ENCODE results near the gene RNU7-1.

RNU7-1 gene

DNA sequence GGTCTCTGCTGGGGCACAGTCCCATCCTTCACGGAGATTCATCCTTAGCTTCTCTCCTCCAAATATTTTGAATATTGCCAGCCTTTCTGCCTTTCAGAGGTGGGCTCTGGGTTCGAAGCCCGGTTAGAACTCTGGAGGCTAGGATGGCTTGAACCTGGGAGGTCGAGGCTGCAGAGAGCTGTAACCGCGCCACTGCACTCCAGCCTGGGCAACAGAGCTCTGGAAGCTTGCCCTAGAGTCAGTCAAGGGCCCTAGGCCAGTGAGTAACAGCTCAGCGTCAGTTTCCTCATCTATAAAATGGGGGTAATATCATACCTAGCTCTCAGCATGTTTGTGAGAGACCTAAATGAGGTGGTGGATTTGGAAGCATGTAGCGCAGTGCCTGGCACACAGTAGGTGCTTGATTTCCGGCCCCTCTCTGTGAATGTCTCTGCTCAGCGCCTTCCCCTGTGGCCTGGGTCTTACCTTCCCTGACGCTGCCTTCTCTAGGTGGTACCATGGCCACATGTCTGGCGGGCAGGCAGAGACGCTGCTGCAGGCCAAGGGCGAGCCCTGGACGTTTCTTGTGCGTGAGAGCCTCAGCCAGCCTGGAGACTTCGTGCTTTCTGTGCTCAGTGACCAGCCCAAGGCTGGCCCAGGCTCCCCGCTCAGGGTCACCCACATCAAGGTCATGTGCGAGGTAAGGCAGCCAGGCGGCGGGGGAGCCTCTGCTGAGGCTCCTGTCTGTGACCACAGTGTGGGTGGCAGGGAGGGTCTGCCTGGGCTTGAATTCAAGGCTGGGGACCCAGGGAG lies 10.9 kb downstream of the RNU7-1 start:
- DNase-seq = no peak

DNA sequence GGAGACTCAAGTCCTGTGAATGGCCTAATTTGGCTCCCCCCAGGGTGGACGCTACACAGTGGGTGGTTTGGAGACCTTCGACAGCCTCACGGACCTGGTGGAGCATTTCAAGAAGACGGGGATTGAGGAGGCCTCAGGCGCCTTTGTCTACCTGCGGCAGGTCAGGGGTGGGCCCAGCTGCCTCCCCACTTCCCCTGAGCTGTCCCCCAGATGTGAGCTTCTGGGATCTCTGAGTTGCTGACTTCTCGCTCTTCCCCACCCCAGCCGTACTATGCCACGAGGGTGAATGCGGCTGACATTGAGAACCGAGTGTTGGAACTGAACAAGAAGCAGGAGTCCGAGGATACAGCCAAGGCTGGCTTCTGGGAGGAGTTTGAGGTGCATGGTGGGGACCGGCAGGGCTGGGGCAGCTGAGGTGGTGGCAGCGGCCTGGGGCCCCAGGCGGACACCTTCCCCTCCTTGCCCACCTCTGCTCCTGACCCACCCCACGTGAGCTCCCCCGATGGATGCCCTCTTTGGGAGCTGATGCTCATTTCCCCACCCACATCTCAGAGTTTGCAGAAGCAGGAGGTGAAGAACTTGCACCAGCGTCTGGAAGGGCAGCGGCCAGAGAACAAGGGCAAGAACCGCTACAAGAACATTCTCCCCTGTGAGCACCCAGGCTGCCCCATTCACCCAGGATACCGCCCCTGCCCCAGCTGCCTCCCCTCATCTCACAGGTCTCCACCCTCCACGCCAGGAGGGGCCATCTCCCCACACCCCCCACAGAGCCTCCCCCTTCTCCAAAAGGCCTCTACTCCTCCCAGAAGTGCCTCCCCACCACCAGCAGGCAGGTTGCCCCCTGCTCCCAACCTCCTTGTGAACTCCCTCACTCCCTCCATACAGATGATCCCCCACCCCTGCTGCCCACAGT lies 11.7 kb downstream of the RNU7-1 start:
- no peak for DNase-seq

DNA sequence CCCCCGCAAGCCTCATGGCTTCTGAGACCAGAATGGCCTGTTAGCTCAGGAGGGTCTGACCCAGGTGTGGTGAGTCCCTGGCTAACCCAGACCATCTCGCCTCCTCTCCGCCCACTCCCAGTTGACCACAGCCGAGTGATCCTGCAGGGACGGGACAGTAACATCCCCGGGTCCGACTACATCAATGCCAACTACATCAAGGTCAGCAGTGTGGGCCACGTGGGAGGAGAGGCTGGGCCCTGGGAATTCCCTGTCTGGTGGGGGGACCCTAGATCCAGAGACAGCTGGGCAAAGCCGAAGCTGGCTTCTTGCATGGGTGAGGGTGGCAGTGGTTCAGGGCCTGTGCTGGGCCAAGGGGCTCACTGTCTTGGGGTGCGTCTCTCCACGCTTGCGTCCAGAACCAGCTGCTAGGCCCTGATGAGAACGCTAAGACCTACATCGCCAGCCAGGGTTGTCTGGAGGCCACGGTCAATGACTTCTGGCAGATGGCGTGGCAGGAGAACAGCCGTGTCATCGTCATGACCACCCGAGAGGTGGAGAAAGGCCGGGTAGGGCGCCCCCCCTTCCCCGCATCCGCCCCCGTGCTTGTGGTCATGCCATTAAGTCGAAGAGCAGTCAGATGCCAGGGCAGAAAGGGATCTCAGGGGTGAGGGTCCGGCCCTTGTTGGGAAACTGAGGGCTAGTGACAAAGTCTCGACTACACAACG lies 12.6 kb downstream of the RNU7-1 start:
- DNase-seq = no peak

DNA sequence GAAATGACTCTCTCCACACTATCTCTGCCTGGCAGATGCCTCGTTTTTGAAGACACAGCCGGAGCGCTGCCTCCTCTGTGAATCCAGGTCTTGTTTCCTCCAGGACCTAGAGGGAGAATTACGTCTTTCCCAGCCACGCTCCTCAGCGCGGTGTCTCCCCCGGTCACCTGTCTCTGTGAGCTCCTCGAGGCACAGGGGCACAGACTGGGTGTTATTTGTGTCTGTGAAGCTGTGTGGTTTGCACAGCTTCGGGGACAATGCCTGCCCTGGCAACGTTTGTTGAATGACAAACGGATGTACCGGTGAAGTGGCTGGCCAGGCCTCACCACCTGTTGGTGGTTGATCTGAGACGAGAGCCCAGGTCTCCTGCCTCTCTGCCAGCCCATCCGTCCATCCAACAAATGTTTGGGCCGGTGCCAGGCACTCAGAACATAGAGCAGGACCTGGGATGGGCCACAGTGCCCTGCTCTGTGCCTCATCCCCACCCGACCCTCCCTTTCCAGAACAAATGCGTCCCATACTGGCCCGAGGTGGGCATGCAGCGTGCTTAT lies 13.6 kb downstream of the RNU7-1 start:
- no peak for DNase-seq

DNA sequence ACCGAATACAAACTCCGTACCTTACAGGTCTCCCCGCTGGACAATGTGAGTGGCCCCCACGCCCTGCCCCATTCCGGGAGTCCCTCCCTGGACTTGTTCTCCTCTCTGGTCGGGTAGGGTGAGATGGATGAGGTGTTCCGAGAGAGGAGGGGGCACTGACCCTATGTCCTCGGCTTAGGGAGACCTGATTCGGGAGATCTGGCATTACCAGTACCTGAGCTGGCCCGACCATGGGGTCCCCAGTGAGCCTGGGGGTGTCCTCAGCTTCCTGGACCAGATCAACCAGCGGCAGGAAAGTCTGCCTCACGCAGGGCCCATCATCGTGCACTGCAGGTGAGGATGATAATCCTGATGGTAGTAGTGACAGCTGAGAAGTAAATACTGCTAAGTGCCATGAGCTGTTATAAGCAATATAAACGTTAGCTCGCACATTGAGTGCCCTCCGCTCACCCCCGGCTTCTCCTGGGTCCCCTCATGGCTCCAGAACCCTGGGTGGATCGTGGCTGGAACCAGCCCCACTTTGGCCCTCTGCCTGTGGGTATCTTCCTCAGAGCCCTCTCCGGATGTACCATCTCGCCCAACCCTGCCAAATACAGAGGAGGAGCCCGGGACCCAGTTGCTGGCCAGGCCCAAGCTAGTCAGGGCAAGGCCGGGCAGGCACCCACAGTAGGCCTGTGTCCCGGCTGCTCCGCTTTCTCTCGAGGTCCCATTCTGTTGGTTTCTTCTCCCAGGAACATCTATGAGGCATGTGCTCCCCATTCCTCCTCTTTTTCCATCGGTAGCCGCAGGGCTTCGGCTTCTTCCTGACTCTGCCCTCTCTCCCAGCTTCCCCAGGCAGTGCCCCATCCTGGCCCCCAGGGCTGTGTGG lies 14.4 kb downstream of the RNU7-1 start:
- DNase-seq = peak; percentile 42

DNA sequence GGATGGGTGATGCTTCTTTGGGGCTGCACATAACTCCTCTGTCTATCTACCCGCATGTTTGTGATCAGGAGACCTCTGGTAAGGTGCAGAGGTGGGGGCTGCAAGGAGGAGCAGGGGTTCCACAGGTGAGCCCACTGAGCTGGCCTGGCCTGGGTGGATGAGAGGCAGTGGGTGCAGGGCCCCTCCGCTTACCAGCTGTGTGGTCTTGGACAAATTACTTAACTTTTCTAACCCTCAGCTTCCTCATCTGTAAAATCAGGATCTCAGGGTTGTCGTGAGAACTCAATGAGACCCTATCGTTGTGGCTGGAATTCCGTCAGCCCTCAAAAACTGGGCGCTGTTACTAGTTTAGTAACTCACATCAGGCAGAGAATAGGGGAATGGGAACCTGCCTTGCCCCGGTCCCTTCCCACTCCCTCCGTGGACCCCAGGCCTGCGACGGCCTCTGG lies 15.0 kb downstream of the RNU7-1 start:
- DNase-seq = peak; percentile 43

DNA sequence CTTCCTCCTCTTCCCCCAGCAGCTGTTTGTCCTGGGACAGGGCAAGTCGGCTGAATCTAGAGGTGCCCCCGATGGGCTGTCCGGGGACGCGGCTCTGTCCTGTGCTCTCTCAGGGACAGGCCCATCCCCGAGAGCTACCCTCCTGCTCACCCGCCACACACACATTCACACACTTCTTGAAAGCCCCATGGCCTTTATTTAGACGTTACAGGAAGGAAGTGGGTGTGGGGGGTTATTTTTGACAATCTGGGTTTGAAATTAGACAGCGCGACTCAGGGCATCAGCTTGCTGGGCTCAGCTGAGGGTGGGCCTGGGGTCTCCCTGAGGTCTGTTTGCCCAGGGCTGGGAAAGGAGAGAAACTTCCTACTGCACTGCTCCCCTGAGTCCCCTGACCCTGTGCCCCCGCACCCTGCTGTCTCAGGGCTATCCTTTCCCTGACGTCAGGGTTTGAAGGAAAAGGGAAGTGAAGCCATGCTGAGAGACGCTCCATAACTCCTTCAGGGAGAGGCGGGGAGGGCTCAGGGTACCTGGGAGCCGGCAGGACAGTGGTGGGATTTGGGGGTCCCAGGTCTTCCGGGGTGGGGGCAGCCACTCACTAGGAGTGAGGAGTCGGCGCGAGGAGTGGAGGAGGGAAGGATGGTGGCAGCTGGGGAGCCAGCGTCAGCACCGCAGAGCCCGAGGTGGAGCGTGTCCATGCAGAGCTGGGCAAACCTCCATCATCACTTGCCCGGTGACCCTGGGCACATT lies 15.6 kb downstream of the RNU7-1 start:
- DNase-seq = peak; percentile 75

DNA sequence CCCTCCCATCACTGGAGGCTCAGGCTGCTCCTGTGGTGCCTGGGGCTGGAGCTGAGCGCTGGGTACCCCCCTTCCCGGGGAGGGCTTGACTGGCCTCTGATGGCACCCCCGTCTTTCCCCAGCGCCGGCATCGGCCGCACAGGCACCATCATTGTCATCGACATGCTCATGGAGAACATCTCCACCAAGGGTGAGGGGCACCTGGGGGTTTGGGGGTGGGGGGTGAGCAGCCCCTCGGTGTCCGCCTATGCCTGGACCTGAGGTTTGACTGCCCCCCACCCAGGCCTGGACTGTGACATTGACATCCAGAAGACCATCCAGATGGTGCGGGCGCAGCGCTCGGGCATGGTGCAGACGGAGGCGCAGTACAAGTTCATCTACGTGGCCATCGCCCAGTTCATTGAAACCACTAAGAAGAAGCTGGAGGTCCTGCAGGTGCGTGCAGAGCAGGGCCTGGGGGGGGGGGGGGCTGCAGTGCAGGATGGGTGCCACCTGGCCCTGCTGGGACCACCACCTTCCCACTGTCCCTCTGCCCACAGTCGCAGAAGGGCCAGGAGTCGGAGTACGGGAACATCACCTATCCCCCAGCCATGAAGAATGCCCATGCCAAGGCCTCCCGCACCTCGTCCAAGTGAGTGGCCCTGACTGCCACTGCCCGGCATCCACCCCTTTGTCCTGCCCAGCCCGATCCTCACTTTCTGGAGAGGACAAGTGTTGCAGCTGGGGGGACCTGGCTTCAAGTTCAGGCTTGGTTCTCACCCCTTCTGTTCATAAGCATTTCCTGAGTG lies 16.4 kb downstream of the RNU7-1 start:
- DNase-seq = no peak

DNA sequence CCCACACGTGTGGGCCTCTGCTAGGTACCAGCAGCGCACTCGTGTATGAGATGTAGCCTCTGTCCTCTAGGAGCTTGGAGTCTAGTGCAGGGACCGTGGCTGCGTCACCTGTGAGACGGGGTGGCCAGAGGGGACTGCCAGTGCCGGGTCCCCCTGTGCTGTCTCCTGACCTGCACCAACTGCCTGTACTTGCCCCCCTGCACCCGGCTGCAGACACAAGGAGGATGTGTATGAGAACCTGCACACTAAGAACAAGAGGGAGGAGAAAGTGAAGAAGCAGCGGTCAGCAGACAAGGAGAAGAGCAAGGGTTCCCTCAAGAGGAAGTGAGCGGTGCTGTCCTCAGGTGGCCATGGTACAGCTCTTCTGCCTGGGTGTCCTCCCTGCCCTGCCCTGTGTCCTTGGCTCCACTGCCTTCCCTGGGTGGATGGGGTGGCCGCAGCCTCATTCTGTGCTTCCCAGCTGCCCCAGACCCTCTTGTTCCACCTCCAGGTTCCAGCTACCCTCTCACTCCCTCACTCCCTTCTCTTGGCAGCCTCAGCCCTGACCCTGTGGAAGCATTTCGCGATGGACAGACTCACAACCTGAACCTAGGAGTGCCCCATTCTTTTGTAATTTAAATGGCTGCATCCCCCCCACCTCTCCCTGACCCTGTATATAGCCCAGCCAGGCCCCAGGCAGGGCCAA lies 17.1 kb downstream of the RNU7-1 start:
- peak; percentile 42 for DNase-seq

DNA sequence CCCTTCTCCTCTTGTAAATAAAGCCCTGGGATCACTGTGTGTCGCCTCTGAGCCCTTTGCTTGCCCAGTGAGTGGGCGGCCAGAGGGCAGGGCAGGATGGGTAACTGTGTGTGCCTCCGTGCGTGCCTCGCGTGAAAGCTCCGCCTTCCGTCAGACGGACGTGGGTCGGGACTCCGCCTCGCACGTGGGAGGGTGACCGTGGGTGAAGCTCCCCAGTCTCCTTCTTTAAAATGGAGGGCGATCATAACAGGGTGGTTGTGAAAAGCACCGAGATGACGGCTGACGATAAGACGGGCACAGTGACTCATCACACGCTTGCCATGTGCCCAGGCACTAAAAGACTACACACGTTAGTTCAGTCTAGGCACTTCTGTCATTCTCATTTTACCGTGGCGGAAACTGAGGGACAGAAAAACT lies 17.7 kb downstream of the RNU7-1 start:
- DNase-seq = peak; percentile 97

DNA sequence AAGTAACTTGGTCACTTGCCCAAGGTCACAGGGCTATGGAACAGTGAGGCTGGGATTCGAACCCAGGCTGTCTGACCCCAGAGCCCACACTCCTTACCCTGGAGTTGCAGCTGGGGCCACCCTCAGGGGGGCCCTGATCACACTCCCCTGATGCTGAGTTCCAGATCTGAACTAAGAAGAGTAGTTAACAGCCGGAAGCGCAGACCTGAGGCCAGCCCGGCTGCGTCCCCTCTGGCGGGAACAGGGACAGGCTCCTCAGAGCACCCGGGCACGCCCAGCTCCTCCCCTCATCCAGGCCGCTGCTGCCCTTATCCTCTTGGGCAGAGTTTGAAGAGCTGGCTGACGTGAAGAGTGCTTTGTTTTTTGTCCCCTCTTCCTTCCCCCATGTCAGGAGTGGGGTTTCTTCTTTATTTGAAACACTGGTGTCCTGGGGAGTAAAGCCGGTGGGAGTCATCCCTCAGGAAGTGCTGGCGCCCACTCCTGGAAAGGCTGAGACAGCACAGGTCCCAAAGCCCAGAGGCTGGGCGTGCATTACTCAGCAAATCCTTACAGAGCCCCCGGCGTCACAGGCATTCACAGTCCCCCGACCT lies 18.2 kb downstream of the RNU7-1 start:
- peak; percentile 78 for DNase-seq

DNA sequence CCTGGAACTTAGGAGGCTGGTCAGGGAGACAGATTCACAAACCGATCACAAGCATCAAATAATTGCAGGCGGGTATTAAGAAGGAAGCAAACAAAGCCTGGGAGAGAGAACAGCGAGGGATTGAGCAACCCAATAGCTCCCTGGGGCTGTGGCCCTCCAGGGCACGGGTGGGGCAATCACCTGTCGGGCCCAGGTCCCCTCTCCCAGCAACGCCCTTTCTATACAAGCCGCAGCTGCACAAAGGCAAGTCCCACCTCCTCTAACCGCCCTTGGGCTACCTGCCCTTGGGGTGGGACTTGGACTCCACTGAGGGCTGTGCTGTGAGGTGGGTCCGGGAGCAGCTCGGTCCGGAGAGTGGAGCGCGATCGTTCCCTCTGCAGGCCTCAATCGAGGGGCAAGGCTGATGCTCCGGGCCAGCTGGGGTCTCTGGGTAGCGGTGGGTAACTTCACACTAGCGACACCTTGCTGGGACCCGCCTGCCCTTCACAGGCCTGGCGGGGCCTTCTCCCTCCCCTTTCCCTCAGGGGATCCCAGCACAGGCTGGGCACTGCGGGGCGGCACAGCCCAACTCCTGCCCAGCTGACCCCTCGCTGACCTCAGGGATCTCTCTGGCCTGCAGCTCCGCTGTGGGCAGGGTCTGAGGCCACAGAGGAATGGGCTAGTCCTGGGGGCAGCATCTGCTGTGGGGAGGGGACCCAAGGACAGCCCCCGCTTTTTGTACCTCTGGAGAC lies 18.8 kb downstream of the RNU7-1 start:
- DNase-seq = peak; percentile 32

DNA sequence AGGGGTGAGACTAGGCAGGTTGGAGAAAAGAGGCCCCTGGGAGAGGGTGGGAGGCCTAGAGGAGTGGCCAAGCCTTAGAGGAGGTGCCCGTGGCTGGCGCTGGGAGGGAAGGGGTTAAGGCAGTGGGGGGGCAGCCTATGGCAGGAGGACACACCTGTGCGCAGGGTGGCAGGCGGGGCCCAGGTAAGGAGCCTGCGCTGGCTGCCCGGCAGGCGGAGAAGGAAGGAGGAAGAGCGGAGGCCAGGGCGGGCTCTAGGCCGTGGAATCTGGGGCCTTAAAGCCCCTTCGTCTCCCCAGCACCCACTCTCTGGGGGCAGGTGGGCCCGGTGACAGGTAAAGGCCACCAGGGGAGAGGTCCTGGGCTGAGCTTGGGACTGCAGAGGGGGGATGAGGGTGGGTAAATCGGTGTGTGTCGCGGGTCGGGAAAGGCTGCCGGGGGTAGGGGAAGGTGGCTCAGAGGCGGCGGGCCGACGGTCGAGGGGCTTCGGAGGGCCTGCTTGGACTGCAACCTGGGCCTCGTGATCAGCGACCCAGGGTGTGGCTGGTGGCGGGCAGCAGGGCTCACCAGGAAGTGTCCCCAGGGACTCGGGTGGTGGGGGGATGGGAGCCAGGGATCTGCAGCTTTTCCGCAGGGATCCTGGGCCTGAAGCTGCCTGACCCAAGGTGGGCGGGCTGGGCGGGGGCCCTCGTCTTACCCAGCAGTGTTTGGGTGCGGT lies 19.6 kb downstream of the RNU7-1 start:
- DNase-seq = peak; percentile 41

DNA sequence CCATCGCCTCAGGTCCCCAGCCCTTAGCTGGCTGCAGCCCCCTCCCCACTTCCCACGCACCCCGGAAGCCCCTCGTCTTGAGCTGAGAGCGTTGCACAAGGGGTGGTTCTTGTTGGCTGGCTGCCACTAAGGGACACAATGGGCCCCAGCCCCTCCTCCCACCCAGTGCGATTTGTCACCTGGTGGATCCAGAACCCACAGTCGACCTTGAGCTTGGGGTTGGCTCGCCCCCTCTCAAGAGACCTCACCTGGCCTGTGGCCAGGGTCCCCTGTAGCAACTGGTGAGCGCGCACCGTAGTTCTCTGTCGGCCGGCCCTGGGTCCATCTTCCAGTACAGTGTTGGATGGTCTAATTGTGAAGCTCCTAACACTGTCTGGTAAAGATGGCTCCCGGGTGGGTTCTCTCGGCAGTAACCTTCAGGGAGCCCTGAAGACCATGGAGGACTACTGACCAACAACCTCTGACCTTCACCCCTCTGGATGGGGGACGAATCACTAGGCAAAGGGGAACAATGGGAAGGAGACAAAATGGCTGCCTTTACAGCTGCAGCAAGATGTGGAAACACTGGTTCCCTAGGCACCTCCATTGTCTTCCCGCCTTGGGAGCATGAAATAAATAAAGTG lies 20.3 kb downstream of the RNU7-1 start:
- peak; percentile 37 for DNase-seq

DNA sequence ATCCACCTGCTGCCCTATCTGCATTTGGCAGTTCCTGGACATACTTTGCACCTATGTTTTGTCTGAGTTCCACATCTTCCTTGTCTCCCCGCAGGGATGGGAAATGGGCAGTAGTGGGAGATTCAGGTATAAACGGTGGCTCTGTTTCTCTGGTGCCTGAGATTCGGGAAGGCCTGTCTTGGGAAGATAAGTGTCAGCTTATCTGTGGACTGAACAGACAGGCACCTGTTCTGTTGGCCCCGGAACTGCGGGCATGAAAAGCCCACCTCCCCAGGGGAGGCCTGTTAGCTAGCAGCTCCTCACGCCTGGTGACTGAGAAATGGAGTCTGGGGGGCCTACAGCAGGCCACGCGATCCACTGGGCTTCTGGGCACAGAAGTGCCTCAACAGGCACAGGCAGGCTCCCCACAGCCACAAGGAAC lies 21.0 kb downstream of the RNU7-1 start:
- no peak for DNase-seq

DNA sequence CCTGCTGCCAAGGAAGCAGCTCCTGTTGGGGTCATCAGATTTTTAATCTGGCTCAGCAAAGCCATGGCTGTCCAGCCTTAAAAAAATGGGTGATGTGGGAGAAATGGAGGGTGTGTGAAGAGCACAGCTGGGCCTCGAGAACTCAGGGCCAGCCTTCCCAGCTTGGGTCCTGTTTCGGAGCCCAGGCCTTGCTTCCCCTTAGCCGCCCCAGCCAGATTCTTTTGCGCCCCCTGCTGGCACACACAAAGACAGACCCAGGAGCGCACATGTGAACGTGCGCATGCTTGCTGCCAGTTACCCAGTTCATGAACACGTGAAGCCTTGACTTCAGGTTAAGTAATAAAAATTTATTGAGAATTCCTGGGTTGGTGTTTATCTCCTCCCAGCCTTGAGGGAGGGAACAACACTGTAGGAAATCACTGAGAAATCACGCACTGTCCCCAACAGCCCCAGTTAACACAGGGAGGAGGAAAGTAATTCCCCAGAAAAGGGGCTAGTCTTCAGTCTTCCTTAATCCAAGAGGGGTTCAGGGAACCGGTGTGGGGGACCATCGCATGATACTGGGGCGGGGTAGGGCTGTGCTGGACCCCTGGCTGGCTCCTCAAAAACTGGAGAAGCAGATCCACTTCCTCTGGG lies 21.5 kb downstream of the RNU7-1 start:
- peak; percentile 92 for DNase-seq

DNA sequence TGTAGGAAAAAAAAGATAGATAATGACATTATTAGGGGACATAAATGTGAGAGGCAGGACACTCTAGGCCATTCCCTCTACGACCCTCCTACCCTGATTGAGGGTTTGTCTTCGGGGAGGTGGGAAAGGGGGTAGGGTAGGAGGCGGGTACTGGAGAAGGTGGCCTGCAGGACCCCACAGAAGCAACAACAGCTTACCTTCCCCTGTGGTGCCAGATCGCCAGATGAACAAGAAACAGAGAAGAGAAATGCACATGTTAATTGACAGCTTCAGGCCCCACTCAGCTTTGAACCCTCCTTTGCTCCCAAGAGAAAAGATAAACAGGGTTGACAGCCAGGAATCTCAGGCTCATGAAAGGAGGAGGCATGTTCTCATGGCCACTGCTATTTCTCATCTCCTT lies 22.1 kb downstream of the RNU7-1 start:
- peak; percentile 8 for DNase-seq
